Right renal cortex interstitium (tissue), 3 donors: ENCODE data around the gene RO60. TPM values are rescaled to one million over a fixed set of nuclear protein-coding genes. Genes with fewer than 3 reads are reported as not detected.
"Not testable (repeated sequence)": the region's sequence is repeated elsewhere in the genome, so short reads cannot be mapped to it uniquely, and the experiment has no call there.

ENCODE experiments used
- DNase-seq, 3 donors: peaks; one replicate each; pipeline ENCODE4 v3.0.0-alpha.2; 2013; ENCODE audit warnings: low read depth in 3 of 3, low spot score in 2 of 3
- polyA plus RNA-seq, 3 donors: library from polyadenylated mRNA; unstranded; fragments of 120-200 nt; gene quantifications; one replicate each; pipeline ENCODE4 v1.2.1, GENCODE V29; 2013; ENCODE audit not compliant: insufficient read length in 3 of 3

The RO60 gene
- polyA plus RNA-seq, result 10 to 100 TPM; 37.7 to 39.2 (median 38.0) TPM

GRCh38 chr1:193059282-193060114, at the start of gene RO60, which contains the start of gene UCHL5:
RO60 (plus strand) TSS chr1:193059612; CDS start chr1:193069055, 9,443 bp downstream.
UCHL5 (minus strand) TSS chr1:193059360; CDS start chr1:193059260, 100 bp downstream.
- peak; percentile 87 to 95 (median 93) for DNase-seq

DNA sequence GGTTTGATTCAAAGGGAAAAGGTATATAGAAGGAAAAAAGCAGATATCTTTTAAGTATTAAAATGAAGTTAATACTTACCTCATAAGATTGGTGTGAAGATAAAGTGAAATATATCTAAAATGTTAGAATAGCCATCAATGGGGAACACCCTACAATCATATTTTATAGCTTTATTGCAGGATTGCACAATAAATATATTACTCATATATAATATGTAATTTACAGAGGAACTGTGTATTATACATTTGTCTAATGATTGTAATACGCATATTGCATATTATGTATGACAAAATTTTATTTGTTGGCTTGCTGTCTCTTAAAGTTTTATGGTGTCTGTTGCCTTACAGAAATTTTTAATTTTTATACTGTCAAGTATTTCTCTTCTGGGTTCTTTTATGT, 48.0 kb upstream of the RO60 start:
- DNase-seq, result no peak

- DNase-seq, result no peak
Observed at GRCh38 chr1:193013005-193013404, 46.4 kb upstream of the RO60 start.

DNA sequence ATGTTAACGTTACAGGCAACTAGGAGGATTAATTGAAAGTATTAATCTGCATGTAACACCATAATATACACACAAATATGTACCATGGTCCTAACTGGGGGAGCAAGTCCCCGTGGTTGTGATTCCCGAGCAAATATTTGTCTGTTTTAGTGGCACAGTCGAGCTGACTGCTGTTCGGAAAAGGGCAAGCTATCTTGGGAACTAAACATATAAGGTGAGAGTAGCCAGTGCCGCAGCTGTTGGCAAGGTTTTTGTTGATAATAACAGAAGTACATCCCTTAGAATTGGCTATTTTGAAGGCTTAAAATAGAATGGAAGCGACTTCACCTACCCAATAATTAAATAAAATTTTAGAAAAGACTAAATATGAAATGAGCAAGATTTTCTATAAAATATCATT, 45.7 kb upstream of the RO60 start:
- DNase-seq, result no peak

GRCh38 chr1:193014400-193014799, 45.0 kb upstream of the RO60 start:
- DNase-seq, result no peak

- DNase-seq, result no peak
Observed at GRCh38 chr1:193016788-193017187, 42.6 kb upstream of the RO60 start.

GRCh38 chr1:193019442-193020026, 39.9 kb upstream of the RO60 start:
- DNase-seq, result peak; percentile 31 to 53 (median 43)

DNA sequence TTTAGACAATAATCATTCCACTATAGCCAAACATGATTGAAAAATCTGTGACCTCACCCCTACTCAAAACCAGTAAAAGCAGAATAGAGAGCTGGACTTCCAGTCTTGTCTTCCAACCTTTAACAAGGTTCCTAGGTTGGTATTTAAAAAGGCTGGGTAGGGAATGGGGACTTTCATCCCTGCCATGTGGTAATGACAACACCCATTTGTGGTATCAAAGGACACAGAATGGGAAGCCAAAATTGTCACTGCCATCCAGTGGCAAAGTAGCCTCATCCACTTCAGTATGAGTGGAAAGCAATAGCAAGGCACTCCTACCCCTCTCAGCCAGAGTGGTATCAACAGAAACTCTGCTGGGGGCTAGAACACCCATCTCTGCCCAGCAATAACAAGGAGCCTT, 34.2 kb upstream of the RO60 start:
- no peak for DNase-seq

GRCh38 chr1:193030280-193030679, 29.1 kb upstream of the RO60 start:
- DNase-seq, result no peak

DNA sequence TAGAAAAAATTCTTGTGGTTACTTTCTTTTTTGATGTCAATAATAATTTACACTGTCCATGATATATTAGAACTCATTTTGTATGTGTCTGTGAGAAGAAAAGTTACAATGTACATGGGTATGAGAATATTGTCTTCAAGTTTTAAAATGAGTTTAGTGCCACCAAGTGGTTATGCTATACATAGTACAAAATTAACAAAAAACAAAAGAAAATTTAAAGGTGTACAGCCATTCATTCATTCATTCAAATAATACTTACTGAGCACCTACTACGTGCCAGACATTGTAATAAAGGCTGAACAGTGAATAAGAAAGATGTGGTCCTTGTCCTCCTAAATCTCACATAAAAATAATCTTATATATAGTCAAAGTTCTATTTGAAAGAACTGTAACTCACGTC, 28.0 kb upstream of the RO60 start:
- no peak for DNase-seq

GRCh38 chr1:193032643-193033427, 26.6 kb upstream of the RO60 start:
- DNase-seq, result not testable (repeated sequence)

DNA sequence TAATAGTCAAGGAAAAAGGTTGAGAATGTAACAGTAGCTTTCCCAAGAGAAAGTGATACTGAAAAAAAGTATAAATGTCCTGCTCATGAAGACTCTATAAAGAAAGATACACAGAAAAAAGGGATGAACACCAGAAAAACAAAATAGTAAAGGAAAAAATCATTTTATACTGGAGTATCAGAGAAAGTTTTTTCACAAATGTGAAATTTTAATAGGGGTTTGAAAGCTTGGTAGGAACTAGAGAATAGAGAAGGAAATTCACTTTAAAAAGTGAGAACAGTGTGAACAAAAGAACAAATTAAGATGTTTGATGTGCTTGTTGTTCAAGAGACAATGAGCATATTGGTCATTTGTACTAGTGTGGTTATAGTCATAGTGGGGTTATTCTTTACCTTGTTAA, 25.8 kb upstream of the RO60 start:
- DNase-seq, result no peak

GRCh38 chr1:193036337-193037047, 22.9 kb upstream of the RO60 start:
- no peak for DNase-seq

GRCh38 chr1:193040011-193040410, 19.4 kb upstream of the RO60 start:
- DNase-seq, result no peak

- no peak for DNase-seq
Observed at GRCh38 chr1:193042766-193043691, 16.4 kb upstream of the RO60 start.

- DNase-seq, result not testable (repeated sequence)
Observed at GRCh38 chr1:193048913-193049312, 10.5 kb upstream of the RO60 start.

- no peak for DNase-seq
Observed at GRCh38 chr1:193054169-193054675, 5.2 kb upstream of the RO60 start.

GRCh38 chr1:193058529-193059281, 707 bp upstream of the RO60 start:
- peak in 2 of 3 donors; percentile 15 to 23 for DNase-seq

DNA sequence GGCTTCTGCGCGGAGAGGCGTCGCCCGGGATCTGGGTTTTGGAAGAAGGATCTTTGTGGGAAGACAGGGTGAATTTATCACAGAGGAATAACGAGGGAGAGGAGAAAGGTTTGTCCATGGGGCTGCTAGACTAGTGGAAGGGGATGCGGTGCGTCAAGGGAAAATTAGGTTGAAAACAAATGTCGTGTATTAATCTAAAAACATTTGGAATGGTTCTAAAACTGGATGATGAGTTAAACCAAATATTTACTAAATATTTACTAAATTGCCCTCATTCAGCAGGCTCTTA, 647 bp downstream of the RO60 start:
- no peak for DNase-seq
